ENCODE measurements around the gene NAALADL2.

Gene NAALADL2

DNA sequence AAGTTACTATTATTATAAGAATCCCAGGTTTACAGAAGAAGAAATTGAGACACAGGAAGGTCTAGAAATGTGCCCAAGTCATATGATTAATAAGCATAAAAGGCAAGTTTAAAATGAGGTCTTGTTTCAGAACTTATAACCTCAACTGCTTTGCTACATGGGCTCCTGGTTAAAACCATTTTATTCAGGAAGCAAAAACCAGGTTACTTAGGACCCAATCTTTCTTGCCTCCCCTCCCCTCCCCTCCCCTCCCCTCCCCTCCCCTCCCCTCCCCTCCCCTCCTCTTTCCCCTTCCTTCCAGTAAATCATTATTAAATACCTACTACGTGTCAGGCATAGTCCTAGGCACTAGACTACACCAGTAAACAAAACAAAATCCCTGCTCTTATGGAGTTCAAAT, 93.9 kb downstream of the NAALADL2 start:
- H3K27ac ChIP-seq = no peak overlapping the region

DNA sequence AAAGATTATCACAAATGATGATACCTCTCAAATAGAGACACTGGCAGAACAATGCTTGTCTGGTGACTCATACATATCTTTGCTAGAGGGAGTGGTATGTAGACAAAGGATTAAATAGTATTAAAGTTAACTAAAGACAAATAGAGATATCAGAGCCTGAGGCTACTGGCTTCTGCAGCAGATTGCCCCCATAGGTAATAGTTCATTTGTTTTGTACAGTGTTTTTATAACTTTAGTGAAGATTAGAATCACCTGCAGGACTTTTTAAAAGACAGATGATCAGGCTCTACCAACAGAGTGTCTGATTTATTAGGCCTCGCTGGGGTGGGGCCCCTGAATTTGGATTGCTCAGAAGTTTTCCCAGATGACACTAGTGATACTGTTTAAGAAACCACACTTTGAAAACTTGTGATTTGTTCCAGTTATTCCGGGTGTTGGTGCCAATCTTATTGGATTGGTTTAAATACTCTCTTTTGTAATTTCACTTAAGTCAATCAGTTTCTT, 96.4 kb downstream of the NAALADL2 start:
- TF ChIP-seq CTCF (conservative IDR thresholded peaks at IDR 0.05) (no peak), ZFX (IDR thresholded peaks at IDR 0.05) (no peak)
- no peak overlapping the region for H3K27ac ChIP-seq

More for the DNA sequence above, 93.9 kb downstream of the NAALADL2 start:
- TF ChIP-seq CTCF (conservative IDR thresholded peaks at IDR 0.05) (no peak), ZFX (IDR thresholded peaks at IDR 0.05) (no peak)

- peak overlapping the region; percentile 71; the same call in 1 of the 2 replicates for H3K27ac ChIP-seq
- TF ChIP-seq CTCF (conservative IDR thresholded peaks at IDR 0.05) (no peak), ZFX (IDR thresholded peaks at IDR 0.05) (no peak)
These were observed 97.9 kb downstream of the NAALADL2 start for GRCh38 chr3:174957081-174957480.

- H3K27ac ChIP-seq = no peak overlapping the region
- TF ChIP-seq CTCF (conservative IDR thresholded peaks at IDR 0.05) (no peak), ZFX (IDR thresholded peaks at IDR 0.05) (no peak)
These were observed 98.4 kb downstream of the NAALADL2 start for GRCh38 chr3:174957551-174958001.

DNA sequence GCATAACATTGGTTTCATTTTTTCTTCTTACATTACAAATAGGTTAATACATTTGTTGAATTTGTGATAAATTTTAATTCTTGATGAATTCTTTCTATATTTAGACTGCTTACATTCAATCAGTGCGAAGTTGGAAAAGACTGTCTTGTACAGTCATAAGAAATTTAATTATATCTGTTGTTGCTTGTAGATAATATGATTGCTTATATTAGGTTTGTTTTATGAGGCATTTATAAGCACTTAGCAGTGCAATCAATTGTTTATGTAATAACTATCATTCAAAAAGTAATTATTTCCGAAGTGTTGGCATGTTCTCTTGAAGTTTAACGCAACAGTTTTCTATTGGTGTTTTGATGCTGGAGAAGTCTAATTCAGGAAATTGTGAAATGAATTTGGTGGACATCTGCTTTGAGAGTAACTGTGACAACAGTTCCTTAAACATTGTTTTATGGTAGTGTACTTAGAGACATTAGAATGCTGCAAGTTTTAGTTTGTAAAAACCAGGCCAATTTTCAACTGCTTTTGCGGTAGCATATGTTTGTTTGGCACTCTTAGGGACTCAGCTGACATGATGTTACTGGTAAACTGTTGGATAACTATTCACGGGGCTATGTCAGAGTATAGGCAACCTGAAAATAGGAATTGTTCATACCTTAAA, 99.7 kb downstream of the NAALADL2 start:
- no peak overlapping the region; the same call in 1 of the 2 replicates for H3K27ac ChIP-seq
- TF ChIP-seq ZFX (IDR thresholded peaks at IDR 0.05) (no peak), CTCF (conservative IDR thresholded peaks at IDR 0.05) (no peak)

DNA sequence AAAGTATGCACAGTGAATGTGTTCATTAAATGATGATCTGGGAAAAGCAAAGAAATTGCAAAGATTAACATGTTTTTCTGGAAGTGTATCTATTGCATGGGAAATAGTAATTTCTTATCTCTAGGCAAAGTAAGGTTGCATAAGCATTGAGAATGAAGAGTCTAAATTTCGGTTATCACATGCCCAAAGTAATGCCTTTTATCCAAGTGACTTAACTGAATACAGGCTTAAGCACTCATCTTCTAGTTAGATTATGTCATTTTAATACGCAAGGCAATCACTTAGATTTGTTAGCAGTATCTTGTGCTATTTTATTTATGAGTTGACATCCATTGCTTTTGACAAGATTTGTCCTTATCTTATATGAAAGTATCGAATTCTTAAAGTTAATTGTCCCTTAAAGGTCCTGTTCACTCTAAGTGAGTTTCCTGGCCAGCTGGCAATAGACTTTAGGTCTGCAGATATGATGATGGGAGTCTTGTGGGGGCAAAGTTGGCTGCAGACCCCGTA, 100.5 kb downstream of the NAALADL2 start:
- TF ChIP-seq ZFX (IDR thresholded peaks at IDR 0.05) = no peak
- no peak for TF ChIP-seq CTCF (conservative IDR thresholded peaks at IDR 0.05)
- no peak overlapping the region; the same call in 1 of the 2 replicates for H3K27ac ChIP-seq

- H3K27ac ChIP-seq = no peak overlapping the region
- TF ChIP-seq CTCF (conservative IDR thresholded peaks at IDR 0.05) (no peak), ZFX (IDR thresholded peaks at IDR 0.05) (no peak)
These were observed 101.8 kb downstream of the NAALADL2 start for GRCh38 chr3:174960898-174961297.
